Measurements from ENCODE around the gene TENM3. TPM values are rescaled to one million over a fixed set of nuclear protein-coding genes. Genes with fewer than 3 reads are reported as not detected.

The TENM3 gene
- total and polyA plus RNA-seq, 2 donors (not counting 3 experiments of a cell fraction or from before 2014, with no cell fraction given): 3.2 to 6.2 TPM

- POLR2A ChIA-PET: no interaction called here
- Histone ChIP-seq H2AFZ (ENCODE audit: low read depth, low read length) (no peak overlapping the region), H3K4me1 (ENCODE audit: control insufficient read depth, extremely low read depth, insufficient read depth, low read length) (peaks cover 3% of the 10 kb centered on the region), H3K9me3 (replicated peaks; ENCODE audit: control insufficient read depth, insufficient read depth, low read length) (no peaks in the 10 kb centered on the region), H3K79me2 (ENCODE audit: control insufficient read depth, insufficient read depth, low read length) (no peaks in the 10 kb centered on the region), H3K9ac (replicated peaks; ENCODE audit: extremely low read depth, insufficient read depth, low read length) (no peak overlapping the region), H3K27me3 (ENCODE audit: control insufficient read depth in 2 of 2, insufficient read depth in 2 of 2, low read length in 2 of 2) (no peaks in the 10 kb centered on the region), H3K36me3 (ENCODE audit: control insufficient read depth in 2 of 2, extremely low read depth in 1 of 2, insufficient read depth in 2 of 2, low read length in 2 of 2) (no peaks in the 10 kb centered on the region), H4K20me1 (replicated peaks; ENCODE audit: control insufficient read depth, extremely low read depth, insufficient read depth, low read length) (no peaks in the 10 kb centered on the region), H3K27ac (ENCODE audit: insufficient read depth, low read depth, low read length) (no peak overlapping the region), H3K4me3 (replicated peaks in 1 of 3; ENCODE audit: insufficient read depth in 1 of 3, low read depth in 1 of 3, low read length in 3 of 3) (no peak overlapping the region), H3K4me2 (ENCODE audit: insufficient read depth, low read length) (no peak overlapping the region), H3K9me1 (replicated peaks; ENCODE audit: control insufficient read depth, extremely low read depth, insufficient read depth, low read length) (no peaks in the 10 kb centered on the region)
- DNase-seq (ENCODE audit: low read depth, low spot score) (no peak), FAIRE-seq (no peak)
- dilution Hi-C loops (cut with MboI; ENCODE audit: extremely low pct_ligation_motif_present, low sequenced_read_pairs): no loop called here
- CTCF ChIA-PET: interaction anchor here (1.0 kb wide), 2 partner anchors 111 to 255 kb away, joined by 3 to 4 read pairs; no protein-coding TSS in a partner anchor
- intact Hi-C loops (cut with micrococcal nuclease): no loop called here
- no TSS peak for BruUV-seq (replicated peaks)
- TF ChIP-seq POLR2AphosphoS5 (IDR thresholded peaks at IDR 0.05; ENCODE audit: insufficient read depth, low read depth, low read length) (no peak), GATA2 (IDR thresholded peaks at IDR 0.05; ENCODE audit: insufficient read depth, insufficient read length, low read depth, low read length) (no peak), MYC (IDR thresholded peaks at IDR 0.05; ENCODE audit: low read depth, low read length) (no peak), JUN (IDR thresholded peaks at IDR 0.05; ENCODE audit: borderline replicate concordance, insufficient read depth, insufficient read length, low read depth) (no peak), FOS (IDR thresholded peaks at IDR 0.05; ENCODE audit: borderline replicate concordance, insufficient read depth, low read length) (no peak), CTCF (IDR thresholded peaks at IDR 0.05; ENCODE audit: extremely low read depth in 1 of 2, insufficient read depth in 1 of 2, low read depth in 1 of 2, low read length in 2 of 2) (no peak), MAX (IDR thresholded peaks at IDR 0.05; ENCODE audit: insufficient read depth, insufficient read length) (no peak), POLR2A (IDR thresholded peaks at IDR 0.05; ENCODE audit: low read depth, low read length) (no peak), EZH2 (IDR thresholded peaks at IDR 0.05; ENCODE audit: borderline replicate concordance, low read depth, low read length, severe bottlenecking) (no peak)
These were observed 250.2 kb downstream of the TENM3 start for GRCh38 chr4:182493377-182493776.
